NCI-H128 (cell line): ENCODE results near the gene APRT.

Source experiments
- DNase-seq: peaks from one replicate; lab custom pipeline; 2025; ENCODE audit not compliant: unreplicated experiment; lab: John Stamatoyannopoulos, UW

Gene APRT

GRCh38 chr16:88760424-88761142 is 51.1 kb downstream of the APRT start:
- DNase-seq = no peak

GRCh38 chr16:88759976-88760350 is 51.8 kb downstream of the APRT start:
- no peak for DNase-seq
